H1 (cell line): Measurements from ENCODE around the gene UBE2O. TPM values are rescaled to one million over a fixed set of nuclear protein-coding genes. Genes with fewer than 3 reads are reported as not detected.

ENCODE experiments used
- BACH1 ChIP-seq: IDR thresholded peaks from 2 replicates; pipeline ENCODE4 v1.6.1; 2012; ENCODE audit warnings: low read length, improper control_type of control experiment
- CBX8 ChIP-seq: fragments of 300-800, 300-1000 bp; sonication (generic); IDR thresholded peaks from 2 replicates; pipeline ENCODE4 v1.7.1; 2016; ENCODE audit warnings: low read depth, low read length, borderline replicate concordance
- CEBPB ChIP-seq: IDR thresholded peaks from 2 replicates; pipeline ENCODE4 v1.6.1; 2012; ENCODE audit warnings: low read depth, low read length
- CHD2 ChIP-seq: IDR thresholded peaks from 2 replicates; pipeline ENCODE4 v1.6.1; 2012; ENCODE audit warnings: low read length, improper control_type of control experiment
- CREB1 ChIP-seq: IDR thresholded peaks from 2 replicates; pipeline ENCODE4 v1.6.1; 2012; ENCODE audit warnings: inconsistent platforms
- EZH2 ChIP-seq: fragments of 200-600 bp; sonication (generic); IDR thresholded peaks from 2 replicates; pipeline ENCODE4 v1.7.1; 2012; ENCODE audit warnings: low read depth, mild to moderate bottlenecking, moderate library complexity, low read length, inconsistent platforms; ENCODE audit not compliant: severe bottlenecking
- FOSL1 ChIP-seq: IDR thresholded peaks from 2 replicates; pipeline ENCODE4 v1.6.1; 2011; ENCODE audit warnings: mild to moderate bottlenecking, low read depth, low read length, moderate library complexity; ENCODE audit not compliant: insufficient read depth
- HDAC6 ChIP-seq: IDR thresholded peaks from one replicate; pipeline ENCODE4 v1.7.1; 2012; ENCODE audit warnings: low read depth, mild to moderate bottlenecking, inconsistent platforms, low read length, moderate library complexity
- KDM1A ChIP-seq: fragments of 200-600, 300-600 bp; sonication (generic); IDR thresholded peaks from 2 replicates; pipeline ENCODE4 v1.7.1; 2016; ENCODE audit warnings: mild to moderate bottlenecking, low read length, borderline replicate concordance
- KDM4A ChIP-seq: IDR thresholded peaks from one replicate; pipeline ENCODE4 v1.7.1; 2012; ENCODE audit warnings: low read depth, mild to moderate bottlenecking, moderate library complexity, low read length, inconsistent platforms; ENCODE audit not compliant: severe bottlenecking
- KDM5A ChIP-seq: fragments of 200-600 bp; IDR thresholded peaks from 2 replicates; pipeline ENCODE4 v1.7.1; 2012; ENCODE audit warnings: mild to moderate bottlenecking, low read length, inconsistent platforms, mixed read lengths
- PHF8 ChIP-seq: fragments of 200-600 bp; sonication (generic); conservative IDR thresholded peaks from 2 replicates; pipeline ENCODE4 v1.7.1; 2012; ENCODE audit warnings: low read depth, mild to moderate bottlenecking, inconsistent platforms, low read length, moderate library complexity
- POLR2AphosphoS5 ChIP-seq: IDR thresholded peaks from 2 replicates; pipeline ENCODE4 v1.6.1; 2011; ENCODE audit warnings: low read depth, low read length
- POU5F1 ChIP-seq: IDR thresholded peaks from 2 replicates; pipeline ENCODE4 v1.6.1; 2011; ENCODE audit warnings: low read depth, mild to moderate bottlenecking, low read length, moderate library complexity
- RNF2 ChIP-seq: fragments of 200-900, 300-1000 bp; sonication (generic); IDR thresholded peaks from 2 replicates; pipeline ENCODE4 v1.7.1; 2016; ENCODE audit warnings: borderline replicate concordance, low read depth, mild to moderate bottlenecking, antibody characterized with exemption, low read length; ENCODE audit not compliant: poor library complexity, severe bottlenecking; ENCODE audit errors: missing control alignments
- SUZ12 ChIP-seq: fragments of 200-600 bp; sonication (generic); IDR thresholded peaks from 2 replicates; pipeline ENCODE4 v1.6.1; 2012; ENCODE audit warnings: mild to moderate bottlenecking, inconsistent platforms, low read length, moderate library complexity, mixed read lengths
- TCF12 ChIP-seq: IDR thresholded peaks from 2 replicates; pipeline ENCODE4 v1.6.1; 2011; ENCODE audit warnings: low read depth, mild to moderate bottlenecking, low read length
- TEAD4 ChIP-seq: IDR thresholded peaks from 2 replicates; pipeline ENCODE4 v1.6.1; 2012; ENCODE audit warnings: low read depth, low read length, inconsistent platforms, mixed read lengths
- YY1 ChIP-seq: IDR thresholded peaks from 2 replicates; pipeline ENCODE4 v1.6.1; 2011; ENCODE audit warnings: low read depth, mild to moderate bottlenecking, low read length
- polyA plus RNA-seq, 7 experiments: library from polyadenylated mRNA; depleted of rRNA in 3 of 7; stranded (reverse) in 5 of 7; unstranded in 2 of 7; fragments of >200 nt in 5 of 7; fragments of 200-250 nt in 2 of 7; gene quantifications; 1 replicate in 5 of 7; 2 replicates in 1 of 7; 4 replicates in 1 of 7; pipeline versions ENCODE4 v1.2.1 to v1.2.3, GENCODE V29; 2011 to 2013; ENCODE audit warnings: missing spikeins in 2 of 7, mixed read lengths in 2 of 7
- total RNA-seq: library from RNA; stranded (reverse); fragmentation: NEBNext Ultra II Directional; extraction: Animal tissue kit (Norgen Biotek cat#: 25700); gene quantifications from 2 replicates; pipeline ENCODE4 v1.2.1, GENCODE V29; 2021
- TF ChIP-seq, protein P1 (sequence below): IDR thresholded peaks from 2 replicates; pipeline ENCODE4 v1.6.1; 2011; ENCODE audit warnings: low read depth, mild to moderate bottlenecking, low read length; ENCODE audit not compliant: insufficient read depth
- TF ChIP-seq, protein P2 (sequence below), 3 experiments: IDR thresholded peaks; 1 replicate in 2 of 3; 2 replicates in 1 of 3; pipeline versions ENCODE4 v1.5.1 to v1.6.1; 2011; ENCODE audit warnings: low read length in 3 of 3, mild to moderate bottlenecking in 3 of 3, inconsistent platforms in 2 of 3, low read depth in 1 of 3, moderate library complexity in 1 of 3; ENCODE audit not compliant: insufficient read depth in 1 of 3; ENCODE audit errors: control extremely low read depth in 1 of 3

Gene UBE2O
- total and polyA plus RNA-seq, 2 of the 8 experiments (the other 6 are each of a cell fraction or from before 2014, with no cell fraction given), result 24.4 to 63.0 TPM

DNA sequence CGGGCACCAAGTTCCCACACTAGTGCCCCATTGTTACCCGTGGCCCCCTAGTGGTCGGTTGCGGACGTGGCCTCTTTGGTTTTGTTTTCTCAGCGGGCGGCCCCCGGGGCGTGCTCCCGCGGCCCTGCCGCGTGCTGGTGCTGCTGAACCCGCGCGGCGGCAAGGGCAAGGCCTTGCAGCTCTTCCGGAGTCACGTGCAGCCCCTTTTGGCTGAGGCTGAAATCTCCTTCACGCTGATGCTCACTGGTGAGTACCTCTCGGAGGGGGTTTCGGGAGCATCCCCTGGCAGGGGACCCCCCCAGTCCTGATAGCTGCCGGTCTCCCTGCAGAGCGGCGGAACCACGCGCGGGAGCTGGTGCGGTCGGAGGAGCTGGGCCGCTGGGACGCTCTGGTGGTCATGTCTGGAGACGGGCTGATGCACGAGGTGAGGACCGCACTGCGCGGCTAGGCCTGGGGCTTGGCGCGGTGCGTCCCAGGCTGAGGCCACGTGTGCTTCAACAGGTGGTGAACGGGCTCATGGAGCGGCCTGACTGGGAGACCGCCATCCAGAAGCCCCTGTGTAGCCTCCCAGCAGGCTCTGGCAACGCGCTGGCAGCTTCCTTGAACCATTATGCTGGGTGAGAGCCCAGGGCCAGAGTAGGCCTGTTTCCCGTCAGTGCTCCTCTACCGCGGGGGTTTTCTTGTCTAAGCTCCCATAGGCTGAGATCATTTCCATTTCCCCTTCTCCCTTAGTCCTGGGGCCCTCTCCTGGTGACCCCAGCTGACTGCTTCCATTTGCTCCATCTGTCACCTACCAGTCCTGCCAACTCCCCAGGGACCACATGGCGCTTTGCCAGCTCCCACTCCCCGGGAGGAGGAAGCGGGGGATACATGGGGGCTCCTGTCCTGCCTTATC is 66.8 kb downstream of the UBE2O start (continued):
- TF ChIP-seq TCF12 (peak; percentile 67; the same call in 1 of the 2 replicates), CHD2 (no peak), CREB1 (peak; percentile 52; the same call in 1 of the 2 replicates), RNF2 (peak; percentile 63), PHF8 (no peak), CBX8 (no peak), POU5F1 (no peak), YY1 (peak; percentile 16; the same call in 1 of the 2 replicates), CEBPB (no peak), KDM1A (peak; percentile 52), KDM4A (no peak), SUZ12 (no peak), HDAC6 (no peak), KDM5A (no peak), BACH1 (peak; percentile 77), POLR2AphosphoS5 (no peak), EZH2 (no peak), TEAD4 (no peak), FOSL1 (no peak)
- TF ChIP-seq, protein P1, sequence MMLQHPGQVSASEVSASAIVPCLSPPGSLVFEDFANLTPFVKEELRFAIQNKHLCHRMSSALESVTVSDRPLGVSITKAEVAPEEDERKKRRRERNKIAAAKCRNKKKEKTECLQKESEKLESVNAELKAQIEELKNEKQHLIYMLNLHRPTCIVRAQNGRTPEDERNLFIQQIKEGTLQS, result 0 out of 2 replicates have a peak, but pooled peaks have one; percentile 10
- TF ChIP-seq, protein P2, sequence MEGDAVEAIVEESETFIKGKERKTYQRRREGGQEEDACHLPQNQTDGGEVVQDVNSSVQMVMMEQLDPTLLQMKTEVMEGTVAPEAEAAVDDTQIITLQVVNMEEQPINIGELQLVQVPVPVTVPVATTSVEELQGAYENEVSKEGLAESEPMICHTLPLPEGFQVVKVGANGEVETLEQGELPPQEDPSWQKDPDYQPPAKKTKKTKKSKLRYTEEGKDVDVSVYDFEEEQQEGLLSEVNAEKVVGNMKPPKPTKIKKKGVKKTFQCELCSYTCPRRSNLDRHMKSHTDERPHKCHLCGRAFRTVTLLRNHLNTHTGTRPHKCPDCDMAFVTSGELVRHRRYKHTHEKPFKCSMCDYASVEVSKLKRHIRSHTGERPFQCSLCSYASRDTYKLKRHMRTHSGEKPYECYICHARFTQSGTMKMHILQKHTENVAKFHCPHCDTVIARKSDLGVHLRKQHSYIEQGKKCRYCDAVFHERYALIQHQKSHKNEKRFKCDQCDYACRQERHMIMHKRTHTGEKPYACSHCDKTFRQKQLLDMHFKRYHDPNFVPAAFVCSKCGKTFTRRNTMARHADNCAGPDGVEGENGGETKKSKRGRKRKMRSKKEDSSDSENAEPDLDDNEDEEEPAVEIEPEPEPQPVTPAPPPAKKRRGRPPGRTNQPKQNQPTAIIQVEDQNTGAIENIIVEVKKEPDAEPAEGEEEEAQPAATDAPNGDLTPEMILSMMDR (IDR thresholded peaks at IDR 0.05; ENCODE audit: control extremely low read depth in 1 of 3, insufficient read depth in 1 of 3, low read depth in 1 of 3, low read length in 3 of 3), result peak; percentile 76 to 82 (median 81)
